B cell (primary cell): ENCODE data around the gene RGS6. TPM values are rescaled to one million over a fixed set of nuclear protein-coding genes. Genes with fewer than 3 reads are reported as not detected.
A peak's percentile ranks its signal among the peaks of the same experiment; 100 is the strongest.

Source experiments
- ATAC-seq: fragments of 200-7000 bp; cut with Tn5 transposase; one replicate; pipeline ENCODE4 v1.10.0; 2021; ENCODE audit warnings: low read depth, mild to moderate bottlenecking, moderate number of reproducible peaks, moderate library complexity
- CTCF ChIA-PET: fragments of 350-600 bp; sonication (Branson Sonifier 250); formaldehyde crosslinking; loops from one replicate; lab custom pipeline; 2021; ENCODE audit warnings: antibody characterized with exemption, inconsistent platforms; lab: Charles Lee
- POLR2A ChIA-PET: fragments of 350-600 bp; sonication (Branson Sonifier 250); formaldehyde crosslinking; loops from one replicate; lab custom pipeline; 2021; ENCODE audit warnings: antibody characterized with exemption; lab: Charles Lee
- DNase-seq: peaks from one replicate; pipeline ENCODE4 v3.0.0; 2013
- H2AFZ ChIP-seq: 2 replicates; pipeline ENCODE4 v1.6.1; 2012; ENCODE audit warnings: mild to moderate bottlenecking, low read depth, low read length; ENCODE audit not compliant: insufficient read depth, poor library complexity, severe bottlenecking
- H3K27ac ChIP-seq, 2 donors: 1 replicate in 1 of 2; 2 replicates in 1 of 2; pipeline ENCODE4 v1.5.1; 2012 to 2013; ENCODE audit warnings: low read length in 2 of 2, mild to moderate bottlenecking in 2 of 2, moderate library complexity in 1 of 2
- H3K27me3 ChIP-seq, 4 experiments: fragments of 200-600 bp in 1 of 4; sonication (generic) in 1 of 4; replicated peaks in 1 of 4; 1 replicate in 2 of 4; 2 replicates in 2 of 4; pipeline versions ENCODE4 v1.6.1 to v1.7.0; 2013 to 2016; ENCODE audit warnings: low read length in 3 of 4, mild to moderate bottlenecking in 2 of 4, mixed read lengths in 1 of 4, moderate library complexity in 1 of 4; ENCODE audit not compliant: insufficient read depth in 4 of 4, control insufficient read depth in 3 of 4; ENCODE audit errors: control extremely low read depth in 1 of 4
- H3K36me3 ChIP-seq, 2 experiments: replicated peaks in 1 of 2; 1 replicate in 1 of 2; 2 replicates in 1 of 2; pipeline versions ENCODE4 v1.6.1 to v1.7.1; 2013; ENCODE audit warnings: low read length in 1 of 2; ENCODE audit not compliant: insufficient read depth in 2 of 2, control insufficient read depth in 1 of 2; ENCODE audit errors: control extremely low read depth in 1 of 2, extremely low read depth in 1 of 2
- H3K4me1 ChIP-seq, 2 donors: fragments of 200-600 bp in 1 of 2; sonication (generic) in 1 of 2; 1 replicate in 1 of 2; 2 replicates in 1 of 2; pipeline versions ENCODE4 v1.5.1 to v1.6.1; 2013 to 2017; ENCODE audit warnings: low read length in 2 of 2; ENCODE audit not compliant: control insufficient read depth in 2 of 2, insufficient read depth in 2 of 2
- H3K4me2 ChIP-seq: replicated peaks from 2 replicates; pipeline ENCODE3; 2012; ENCODE audit warnings: mild to moderate bottlenecking, low read depth, low read length; ENCODE audit not compliant: poor library complexity, severe bottlenecking
- H3K4me3 ChIP-seq, 5 experiments: fragments of 200-600 bp in 1 of 5; sonication (generic) in 1 of 5; 1 replicate in 3 of 5; 2 replicates in 2 of 5; pipeline versions ENCODE4 v1.5.1 to v1.7.0; 2011 to 2016; ENCODE audit warnings: low read length in 4 of 5, mild to moderate bottlenecking in 4 of 5, low read depth in 2 of 5, control low read depth in 1 of 5, moderate library complexity in 1 of 5; ENCODE audit not compliant: insufficient read depth in 1 of 5; ENCODE audit errors: control extremely low read depth in 1 of 5, extremely low read depth in 1 of 5
- H3K79me2 ChIP-seq: fragments of 200-600 bp; sonication (generic); one replicate; pipeline ENCODE4 v1.6.0; 2016; ENCODE audit warnings: low read length; ENCODE audit not compliant: control insufficient read depth, insufficient read depth
- H3K9ac ChIP-seq: fragments of 200-600 bp; sonication (generic); 2 replicates; pipeline ENCODE4 v1.6.1; 2017; ENCODE audit warnings: mild to moderate bottlenecking, low read length, moderate library complexity
- H3K9me3 ChIP-seq, 3 donors: one replicate each; pipeline versions ENCODE4 v1.6.1 to v1.7.1; 2013; ENCODE audit warnings: low read length in 2 of 3; ENCODE audit not compliant: control insufficient read depth in 2 of 3, insufficient read depth in 1 of 3; ENCODE audit errors: control extremely low read depth in 1 of 3
- H4K20me1 ChIP-seq: 2 replicates; pipeline ENCODE4 v1.6.0; 2012; ENCODE audit warnings: mild to moderate bottlenecking, low read length; ENCODE audit not compliant: insufficient read depth, control insufficient read depth, poor library complexity, severe bottlenecking
- H3K27ac Mint-ChIP-seq: one replicate; pipeline ENCODE4 v1.8.0; 2021; ENCODE audit warnings: mixed read lengths
- H3K27me3 Mint-ChIP-seq: one replicate; pipeline ENCODE4 v1.8.0; 2021; ENCODE audit warnings: mixed read lengths
- H3K4me1 Mint-ChIP-seq: one replicate; pipeline ENCODE4 v1.8.0; 2021; ENCODE audit warnings: mixed read lengths
- H3K4me3 Mint-ChIP-seq: one replicate; pipeline ENCODE4 v1.8.0; 2021; ENCODE audit warnings: mixed read lengths
- H3K9me3 Mint-ChIP-seq: one replicate; pipeline ENCODE4 v1.8.0; 2022; ENCODE audit warnings: mixed read lengths; ENCODE audit not compliant: insufficient read depth
- CTCF ChIP-seq: fragments of 200-600 bp; IDR thresholded peaks from one replicate; pipeline ENCODE4 v1.8.0; 2022; ENCODE audit warnings: antibody characterized with exemption, mild to moderate bottlenecking
- EZH2 ChIP-seq: IDR thresholded peaks from 2 replicates; pipeline ENCODE4 v1.6.1; 2012; ENCODE audit warnings: borderline replicate concordance, low read depth, mild to moderate bottlenecking, moderate library complexity, low read length; ENCODE audit not compliant: insufficient read depth, poor library complexity, severe bottlenecking
- WGBS: methylation state at CpG from one replicate; pipeline ENCODE4 v1.1.5; 2013; ENCODE audit warnings: missing lambda C conversion rate; ENCODE audit not compliant: insufficient coverage; 5-methylcytosine and 5-hydroxymethylcytosine counted together
- intact Hi-C: fragments of 100-400 bp; cut with micrococcal nuclease; formaldehyde crosslinking; loops from one replicate; pipeline ENCODE4 v1.10.0; 2022
- polyA plus RNA-seq: library from polyadenylated mRNA; depleted of rRNA; stranded (reverse); fragments of >200 nt; gene quantifications from 2 replicates; pipeline ENCODE4 v1.2.3, GENCODE V29; 2012
- total RNA-seq, 2 donors: library from RNA; stranded (reverse); fragments of 120-200 nt in 1 of 2; gene quantifications; 1 replicate in 1 of 2; 2 replicates in 1 of 2; pipeline versions ENCODE4 v1.2.3 to v1.2.4, GENCODE V29; 2013 to 2022

The RGS6 gene
- total and polyA plus RNA-seq, 2 donors (not counting 1 experiment from before 2014, with no cell fraction given), result 0.07 TPM; not detected in 1

- ChIA-PET POLR2A (no interaction called here), CTCF (interaction anchor here (1.3 kb wide), 1 partner anchor 16 kb away, joined by 3 read pairs; no protein-coding TSS in a partner anchor)
- ATAC-seq (no peak), DNase-seq (no peak)
- intact Hi-C loops, result no loop called here
- Mint-ChIP-seq H3K27me3 (peaks cover 7% of the 10 kb centered on the region), H3K4me1 (peaks cover 33% of the 10 kb centered on the region), H3K27ac (no peak overlapping the region), H3K4me3 (no peak overlapping the region), H3K9me3 (no peaks in the 10 kb centered on the region)
- H3K4me1 ChIP-seq, result peaks cover 21 to 29% of the 10 kb centered on the region in 2 donors
- no peak overlapping the region for H3K27ac ChIP-seq
- TF ChIP-seq CTCF (no peak), EZH2 (no peak)
- H3K36me3 ChIP-seq, result no peaks in the 10 kb centered on the region
- no peak overlapping the region for H3K4me2 ChIP-seq
- 93% methylated on average over 5 of the region's 5 CpGs for WGBS
- peaks cover 0 to 4% (median 0%) of the 10 kb centered on the region in 3 donors for H3K9me3 ChIP-seq
- H2AFZ ChIP-seq, result no peak overlapping the region
- H3K4me3 ChIP-seq, result no peak overlapping the region
- no peaks in the 10 kb centered on the region for H4K20me1 ChIP-seq
- H3K27me3 ChIP-seq, result no peaks in the 10 kb centered on the region
- H3K79me2 ChIP-seq, result no peaks in the 10 kb centered on the region
- H3K9ac ChIP-seq, result no peak overlapping the region
Measured at GRCh38 chr14:72558721-72559120, 626.5 kb downstream of the RGS6 start.

- DNase-seq, result no peak
- Mint-ChIP-seq H3K9me3 (no peaks in the 10 kb centered on the region), H3K27me3 (peaks cover 7% of the 10 kb centered on the region), H3K4me1 (peaks cover 37% of the 10 kb centered on the region), H3K27ac (no peak overlapping the region), H3K4me3 (no peak overlapping the region)
- no peak overlapping the region for H3K9ac ChIP-seq
- peaks cover 26 to 33% of the 10 kb centered on the region in 2 donors for H3K4me1 ChIP-seq
- TF ChIP-seq CTCF (no peak), EZH2 (no peak)
- ChIA-PET CTCF (interaction anchor here (1.3 kb wide), 1 partner anchor 16 kb away, joined by 3 read pairs; no protein-coding TSS in a partner anchor), POLR2A (no interaction called here)
- H3K9me3 ChIP-seq, result peaks cover 0 to 4% (median 0%) of the 10 kb centered on the region in 3 donors
- H3K36me3 ChIP-seq, result no peaks in the 10 kb centered on the region
- no peak overlapping the region for H3K27ac ChIP-seq
- WGBS, result 60% methylated on average over 7 of the region's 11 CpGs
- no peaks in the 10 kb centered on the region for H3K27me3 ChIP-seq
- intact Hi-C loops, result no loop called here
- ATAC-seq, result no peak
- H2AFZ ChIP-seq, result peak overlapping the region; percentile 3
- H4K20me1 ChIP-seq, result no peaks in the 10 kb centered on the region
- peak overlapping the region; percentile 4 for H3K4me2 ChIP-seq
- H3K79me2 ChIP-seq, result no peaks in the 10 kb centered on the region
- H3K4me3 ChIP-seq, result no peak overlapping the region
Measured at GRCh38 chr14:72559202-72559601, 627.0 kb downstream of the RGS6 start.
